Skin epidermis (tissue), 12 donors: ENCODE measurements around the gene RDX.

Experiments
- H3K27ac ChIP-seq, 21 experiments: fragments of 200-600 bp; sonication (generic) in 11 of 21; one replicate each; pipeline ENCODE4 v1.5.0; 2020; ENCODE audit warnings: mild to moderate bottlenecking in 3 of 21, inconsistent platforms in 2 of 21, moderate library complexity in 2 of 21
- H3K4me3 ChIP-seq, 7 experiments: fragments of 200-600 bp; sonication (generic) in 2 of 7; one replicate each; pipeline ENCODE4 v1.5.0; 2020; ENCODE audit warnings: inconsistent platforms in 2 of 7, mild to moderate bottlenecking in 2 of 7, moderate library complexity in 1 of 7

The RDX gene

DNA sequence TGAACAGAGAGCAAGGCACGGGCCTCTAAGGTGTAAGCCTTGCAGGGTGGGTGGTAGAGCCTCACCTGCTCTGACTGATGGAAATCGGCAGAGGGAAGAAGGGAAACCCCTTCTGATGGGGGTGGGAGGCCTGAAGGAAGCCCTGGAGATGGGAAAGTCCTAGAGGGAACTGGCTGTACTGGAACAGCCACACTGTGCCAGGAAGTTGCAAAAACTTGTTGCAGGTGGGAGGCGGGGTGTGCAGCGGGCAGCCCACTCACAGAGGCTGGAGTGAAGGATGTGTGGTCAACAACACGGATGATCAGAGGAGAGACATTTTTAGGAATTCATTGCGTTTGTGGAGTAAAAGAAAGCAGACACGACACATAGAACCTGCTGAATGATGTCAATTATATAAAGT lies 112.0 kb downstream of the RDX start:
- H3K4me3 ChIP-seq = no peak overlapping the region
- H3K27ac ChIP-seq = no peak overlapping the region

DNA sequence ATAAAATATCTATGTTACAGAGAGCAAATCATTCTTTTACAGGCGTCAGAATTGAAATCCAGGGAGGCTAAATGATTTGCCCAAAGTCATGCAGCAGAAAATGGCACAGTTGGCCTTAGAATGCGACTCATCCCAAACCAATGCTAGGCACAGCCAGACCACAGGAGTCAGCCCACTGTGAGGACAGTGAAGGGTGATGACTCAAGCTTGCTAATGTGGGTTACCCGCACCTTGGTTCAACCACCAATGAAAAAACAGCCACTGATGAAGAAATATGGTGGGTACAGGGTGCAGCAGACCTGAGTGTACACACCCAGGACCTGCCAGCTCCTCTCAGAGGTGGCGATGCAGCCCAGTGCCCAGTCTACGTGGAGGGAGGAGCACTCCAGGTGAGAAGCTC lies 113.5 kb downstream of the RDX start:
- no peak overlapping the region for H3K27ac ChIP-seq
- H3K4me3 ChIP-seq = no peak overlapping the region

DNA sequence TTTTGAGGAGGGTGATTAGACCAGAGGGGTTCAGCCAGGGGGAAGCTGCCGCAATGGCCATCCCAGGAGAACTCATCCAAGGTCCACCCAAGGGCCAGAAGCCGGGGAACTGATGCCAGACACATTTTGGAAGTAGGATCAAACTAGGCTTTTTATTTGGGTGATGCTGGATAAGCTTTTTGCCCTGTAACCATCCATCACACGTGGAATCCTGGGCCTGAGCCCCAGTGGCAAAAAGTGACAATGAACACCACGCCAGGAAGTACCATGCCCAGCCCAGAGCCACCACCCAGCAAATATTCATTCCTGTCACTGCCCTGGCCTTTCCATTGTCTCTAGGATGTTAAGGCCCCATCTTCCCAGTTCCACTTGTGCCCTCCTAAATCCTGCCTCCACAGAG lies 117.3 kb downstream of the RDX start:
- Histone ChIP-seq H3K27ac (no peak overlapping the region), H3K4me3 (no peak overlapping the region)

DNA sequence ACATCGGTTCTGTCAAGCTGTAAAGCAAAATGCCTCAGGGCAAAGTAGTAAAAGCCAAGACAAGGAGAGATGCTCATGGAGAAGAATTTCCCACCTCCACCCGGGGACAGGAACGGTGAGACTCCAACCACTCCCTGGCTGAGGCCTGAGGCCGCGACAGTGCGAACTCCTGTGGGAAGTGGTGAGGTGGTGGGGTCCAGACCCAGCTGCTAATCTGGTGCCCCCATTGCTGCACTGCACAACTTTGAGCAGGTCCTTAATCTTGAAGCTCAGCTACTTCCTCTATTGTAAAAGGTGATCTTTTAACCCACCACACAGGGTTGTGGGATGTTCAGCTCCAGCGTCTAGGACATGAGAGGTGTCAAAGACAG lies 119.3 kb downstream of the RDX start:
- Histone ChIP-seq H3K4me3 (no peak overlapping the region), H3K27ac (no peak overlapping the region)

DNA sequence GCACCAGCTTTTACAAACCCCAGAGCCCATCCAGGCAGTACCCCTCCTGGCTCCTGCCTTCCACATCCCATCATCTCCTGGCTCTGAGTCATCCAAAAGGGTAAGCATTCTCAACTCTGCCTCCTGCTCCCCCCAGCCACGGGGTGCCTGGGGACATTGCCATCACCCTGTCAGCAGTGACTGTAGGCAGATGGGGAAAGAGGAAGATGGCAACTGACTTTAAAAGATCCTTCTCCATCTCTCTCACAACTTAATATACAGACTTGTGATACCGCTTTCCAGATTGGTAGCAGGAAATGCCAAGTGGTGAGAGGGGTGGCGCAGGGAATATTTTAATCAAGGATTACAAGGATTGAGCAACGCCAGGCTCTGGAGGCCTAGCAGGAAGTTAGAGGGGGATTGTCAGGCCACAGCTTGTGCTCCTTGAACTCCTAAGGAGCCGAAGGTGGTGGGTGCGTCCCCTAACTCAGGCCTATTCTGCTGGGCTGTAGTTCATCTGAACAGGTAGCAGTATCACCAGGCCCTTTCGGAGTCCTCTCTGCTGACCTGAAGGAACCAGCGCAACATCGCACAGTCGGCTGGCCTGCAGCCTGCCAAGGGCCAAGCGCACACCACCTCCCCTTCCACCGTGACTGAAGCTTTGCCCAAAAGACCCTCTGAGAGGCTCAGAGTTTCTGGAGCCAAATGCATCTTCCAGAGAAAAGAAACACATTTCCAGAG lies 119.9 kb downstream of the RDX start:
- Histone ChIP-seq H3K4me3 (no peak overlapping the region), H3K27ac (no peak overlapping the region)

DNA sequence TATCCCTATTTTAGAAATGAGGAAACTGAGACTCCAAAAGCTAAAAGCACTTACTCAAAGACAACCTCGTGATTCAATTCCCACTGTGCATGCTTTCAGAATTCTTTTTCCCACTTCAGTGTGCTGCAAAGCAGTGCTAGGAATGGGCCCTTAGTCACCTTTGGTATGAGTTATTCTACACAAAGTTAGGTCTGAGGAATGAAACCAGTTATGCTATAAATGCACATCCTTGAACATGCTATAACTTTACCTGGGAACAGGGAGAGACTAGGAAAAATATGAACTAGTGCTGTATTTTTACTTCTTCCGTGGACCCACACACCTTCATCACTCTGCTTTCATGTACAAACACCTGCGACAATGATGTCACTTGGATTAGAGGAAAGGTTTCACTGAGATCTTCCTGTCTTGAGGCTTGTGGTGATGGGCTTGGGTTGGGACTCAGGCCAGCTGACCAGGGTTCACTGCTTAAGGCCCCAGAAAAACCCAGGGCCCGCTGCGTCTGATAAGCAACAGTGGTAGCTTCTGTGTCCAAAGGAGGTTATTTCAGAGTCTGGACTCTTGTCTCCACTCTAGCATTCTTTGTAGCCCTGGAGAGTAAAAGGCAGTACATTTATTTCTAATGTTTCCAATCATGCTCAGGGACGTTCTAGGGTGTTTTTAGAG lies 121.6 kb downstream of the RDX start:
- no peak overlapping the region for H3K4me3 ChIP-seq
- H3K27ac ChIP-seq = no peak overlapping the region

DNA sequence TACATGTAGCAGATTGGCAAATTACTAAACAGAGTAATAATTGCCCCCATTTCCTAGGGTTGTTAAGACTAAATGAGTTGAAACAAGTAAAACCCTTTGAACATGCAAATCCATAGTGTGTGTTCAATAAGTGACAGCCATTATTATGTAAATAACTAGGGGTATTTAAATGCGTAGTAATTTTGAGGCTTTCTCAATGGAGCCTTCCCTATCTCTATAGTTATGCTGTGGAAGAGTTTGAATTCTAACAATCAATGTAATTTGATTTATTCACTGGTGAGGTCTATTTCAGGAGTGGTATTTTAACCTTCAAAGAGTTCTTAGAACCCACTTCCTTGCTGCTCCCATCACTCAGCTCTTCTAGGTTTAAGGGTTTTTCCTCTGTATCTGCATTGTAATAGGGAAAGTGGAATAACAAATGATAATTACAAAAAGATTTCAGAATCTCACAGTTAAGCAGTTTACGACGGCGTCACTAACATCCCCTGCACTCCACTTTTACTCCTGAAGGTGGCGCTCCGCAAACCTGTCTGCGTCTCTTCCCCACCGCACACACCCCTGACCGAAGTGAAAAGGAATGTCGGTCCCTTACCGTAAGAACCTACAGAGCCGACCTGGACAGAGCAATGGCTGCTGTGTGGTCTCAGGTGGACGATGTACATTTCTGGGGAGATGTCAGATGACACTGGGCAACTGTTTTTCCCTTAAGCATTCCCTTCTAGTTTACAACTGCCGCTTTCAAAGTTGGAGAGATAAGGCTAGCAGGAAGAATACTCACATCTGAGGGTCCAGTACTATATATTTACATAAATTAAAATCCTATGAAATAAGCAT lies 122.4 kb downstream of the RDX start:
- H3K27ac ChIP-seq = no peak overlapping the region
- H3K4me3 ChIP-seq = no peak overlapping the region

DNA sequence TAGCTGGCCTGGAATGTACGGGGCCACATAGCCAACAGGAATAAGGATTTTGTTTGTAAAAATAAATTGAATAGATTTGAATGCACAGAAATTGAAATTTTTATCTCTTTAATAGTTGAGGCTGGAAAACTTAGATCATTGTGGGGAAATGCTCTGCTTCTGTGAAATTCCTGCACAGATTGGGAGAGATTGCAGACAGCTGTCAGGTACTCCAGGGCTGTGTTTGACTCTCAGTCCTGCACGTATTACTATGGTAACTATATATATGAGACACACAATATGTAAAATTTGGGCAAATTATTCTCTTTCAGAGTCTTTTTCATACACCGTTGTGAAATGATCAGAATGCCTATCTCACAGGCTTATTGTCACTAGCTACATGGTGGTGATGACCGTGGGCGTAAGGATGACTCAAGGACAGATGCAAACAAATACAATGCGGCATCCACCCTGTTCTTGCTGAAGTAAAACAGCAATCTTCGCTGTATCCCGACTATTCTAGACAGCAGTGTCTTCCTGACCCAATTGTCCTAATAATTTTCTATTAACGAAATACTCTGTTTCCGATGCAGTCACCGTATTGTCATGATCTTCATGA lies 123.8 kb downstream of the RDX start:
- no peak overlapping the region for H3K4me3 ChIP-seq
- no peak overlapping the region for H3K27ac ChIP-seq

DNA sequence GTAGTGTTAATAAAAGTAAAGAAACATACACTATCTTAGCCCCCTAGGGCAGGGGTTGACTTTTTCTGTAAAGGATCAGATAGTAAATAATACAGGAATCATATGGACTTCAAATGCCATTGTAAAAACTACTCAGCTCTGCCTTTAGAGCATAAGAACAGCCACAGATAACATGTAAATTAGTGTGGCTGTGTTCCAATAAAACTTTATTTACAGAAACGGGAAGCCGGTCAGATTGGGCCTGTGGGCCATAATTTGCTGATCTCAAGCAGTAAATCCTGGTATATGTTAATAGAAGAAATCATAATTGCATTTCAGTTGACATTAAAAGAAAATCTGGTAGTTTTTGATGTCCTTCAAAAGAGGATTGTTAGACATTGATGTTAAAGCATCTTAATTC lies 126.7 kb downstream of the RDX start:
- H3K4me3 ChIP-seq = no peak overlapping the region
- H3K27ac ChIP-seq = no peak overlapping the region

DNA sequence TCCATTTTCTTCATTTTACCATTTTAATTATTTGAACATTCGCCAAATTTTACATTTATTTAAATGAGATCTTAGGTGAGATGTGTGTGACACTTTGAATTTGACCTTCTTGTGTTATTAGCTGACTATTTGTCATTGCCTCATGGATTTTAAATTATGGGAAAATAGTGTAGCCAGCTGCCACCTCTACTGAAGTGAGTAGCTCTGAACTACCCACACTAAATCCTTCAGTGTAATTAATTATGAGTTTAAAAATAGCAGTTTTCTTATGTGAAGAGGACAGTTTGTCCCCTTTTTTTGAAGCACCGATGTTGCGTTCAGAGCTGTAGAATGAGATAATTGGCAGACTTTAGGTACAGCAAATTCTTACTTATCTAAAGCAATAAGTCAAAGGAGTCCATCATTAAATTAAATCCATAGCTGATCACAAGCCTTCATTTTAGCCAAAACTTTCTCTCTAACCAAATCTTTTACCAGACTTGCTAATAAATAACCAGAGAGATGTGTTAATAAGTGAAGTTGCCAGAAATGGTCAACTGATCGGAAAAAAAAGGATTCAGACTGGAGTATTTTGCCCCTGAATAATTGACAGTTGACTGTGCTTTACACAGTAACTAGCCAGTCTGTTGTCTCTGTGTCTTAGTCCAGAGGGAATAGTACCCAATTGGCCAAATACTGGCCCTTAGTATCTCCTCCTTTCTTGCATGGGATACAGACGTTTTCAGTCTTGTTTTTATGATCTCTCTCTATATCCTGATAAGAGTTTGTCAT lies 128.2 kb downstream of the RDX start:
- Histone ChIP-seq H3K4me3 (no peak overlapping the region), H3K27ac (no peak overlapping the region)

DNA sequence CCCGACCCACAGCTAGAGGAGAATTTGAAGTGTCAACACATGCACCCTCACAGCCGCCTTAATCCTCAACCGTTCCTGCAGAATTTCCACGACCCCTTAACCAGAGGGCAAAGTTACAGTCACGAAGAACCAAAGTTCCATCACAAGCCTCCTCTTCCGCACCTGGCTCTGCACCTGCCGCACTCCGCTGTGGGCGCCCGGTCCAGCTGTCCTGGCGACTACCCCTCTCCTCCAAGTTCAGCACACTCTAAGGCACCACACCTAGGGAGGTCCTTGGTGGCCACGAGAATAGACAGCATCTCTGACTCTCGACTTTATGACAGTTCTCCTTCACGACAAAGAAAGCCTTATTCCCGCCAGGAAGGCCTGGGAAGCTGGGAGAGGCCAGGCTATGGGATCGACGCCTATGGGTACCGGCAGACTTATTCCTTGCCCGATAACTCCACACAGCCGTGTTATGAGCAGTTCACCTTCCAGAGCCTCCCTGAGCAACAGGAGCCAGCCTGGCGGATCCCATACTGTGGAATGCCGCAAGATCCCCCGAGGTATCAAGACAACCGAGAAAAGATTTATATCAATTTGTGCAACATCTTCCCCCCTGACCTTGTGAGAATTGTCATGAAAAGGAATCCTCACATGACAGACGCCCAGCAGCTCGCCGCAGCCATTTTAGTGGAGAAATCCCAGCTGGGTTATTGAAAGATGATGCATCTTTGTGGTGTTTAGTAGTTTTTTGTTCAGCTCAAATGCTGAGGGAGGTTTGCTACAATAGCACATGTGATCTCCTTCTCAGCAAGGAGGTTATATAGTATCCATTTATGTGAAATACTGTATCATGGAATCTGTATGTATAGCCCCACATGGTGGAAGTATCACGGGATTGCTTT lies 131.1 kb downstream of the RDX start:
- no peak overlapping the region for H3K27ac ChIP-seq
- H3K4me3 ChIP-seq = no peak overlapping the region

DNA sequence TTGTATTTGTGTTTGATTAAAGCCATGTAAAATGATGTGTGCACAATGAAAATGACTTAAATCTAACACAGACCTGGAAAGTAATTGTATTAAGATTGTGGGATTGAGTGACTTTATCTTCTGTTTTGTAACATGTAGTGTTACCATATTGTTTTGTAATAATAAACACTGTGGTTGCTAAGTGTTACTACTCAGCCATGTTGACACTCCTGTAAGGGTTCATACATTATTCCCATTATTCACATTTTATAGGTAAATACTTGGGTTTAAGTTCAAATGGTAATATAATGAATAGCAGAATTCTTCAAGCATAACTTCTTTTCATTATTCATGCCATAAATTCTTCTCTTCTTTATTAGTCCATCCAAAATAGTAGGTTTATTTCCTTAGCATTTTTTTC lies 134.2 kb downstream of the RDX start:
- H3K27ac ChIP-seq = no peak overlapping the region
- no peak overlapping the region for H3K4me3 ChIP-seq

DNA sequence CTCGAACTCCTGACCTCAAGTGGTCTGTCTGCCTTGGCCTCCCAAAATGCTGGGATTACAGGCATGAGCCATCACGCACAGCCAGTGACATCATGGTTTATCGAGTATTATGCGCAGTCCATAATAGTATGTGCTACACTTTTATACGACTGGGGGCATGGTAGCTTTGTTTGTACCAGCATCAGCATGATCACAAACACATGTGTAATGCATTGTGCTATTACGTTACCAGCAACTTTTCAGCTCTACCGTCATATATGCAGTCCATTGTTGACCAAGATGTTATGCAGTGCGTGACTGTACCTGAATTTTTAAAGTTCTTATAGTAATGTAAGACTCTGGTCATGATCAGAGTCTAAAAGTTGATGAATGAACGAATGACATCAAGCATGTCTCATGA lies 135.4 kb downstream of the RDX start:
- no peak overlapping the region for H3K27ac ChIP-seq
- H3K4me3 ChIP-seq = no peak overlapping the region

DNA sequence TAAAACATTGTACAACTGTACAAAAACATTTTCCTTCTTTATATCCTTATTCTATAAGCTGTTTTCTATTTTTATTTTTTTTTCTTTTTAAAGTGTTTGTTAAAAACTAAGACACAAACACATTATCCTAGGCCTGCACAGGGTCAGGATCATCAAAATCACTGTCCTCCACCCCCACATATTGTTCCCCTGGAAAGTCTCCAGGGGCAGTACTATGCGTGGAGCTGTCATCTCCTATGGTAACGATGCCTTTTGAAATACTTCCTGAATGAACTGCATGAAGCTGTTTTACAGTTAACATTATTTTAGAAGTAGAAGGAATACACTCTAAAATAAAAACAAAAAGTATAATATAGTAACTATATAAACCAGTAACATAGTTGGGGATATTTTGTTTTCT lies 136.0 kb downstream of the RDX start:
- no peak overlapping the region for H3K27ac ChIP-seq

DNA sequence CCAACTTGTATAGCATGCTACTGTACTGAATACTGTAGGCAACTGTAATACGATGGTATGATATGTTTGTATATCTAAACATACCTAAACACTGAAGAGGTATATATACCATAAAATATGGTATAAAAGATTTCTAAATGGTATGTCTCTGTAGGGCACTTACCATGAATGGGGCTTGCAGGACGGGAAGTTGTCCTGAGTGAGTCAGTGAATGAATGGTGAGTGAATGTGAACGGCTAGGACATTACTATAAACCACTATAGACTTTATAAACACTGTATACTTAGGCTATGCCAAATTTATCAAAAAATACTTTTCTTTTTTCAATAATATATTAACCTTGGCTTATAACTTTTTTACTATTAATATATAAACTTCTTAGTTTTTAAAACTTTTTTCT lies 136.4 kb downstream of the RDX start:
- no peak overlapping the region for H3K4me3 ChIP-seq
- H3K27ac ChIP-seq = no peak overlapping the region

More for the DNA sequence above, 136.0 kb downstream of the RDX start:
- no peak overlapping the region for H3K4me3 ChIP-seq

DNA sequence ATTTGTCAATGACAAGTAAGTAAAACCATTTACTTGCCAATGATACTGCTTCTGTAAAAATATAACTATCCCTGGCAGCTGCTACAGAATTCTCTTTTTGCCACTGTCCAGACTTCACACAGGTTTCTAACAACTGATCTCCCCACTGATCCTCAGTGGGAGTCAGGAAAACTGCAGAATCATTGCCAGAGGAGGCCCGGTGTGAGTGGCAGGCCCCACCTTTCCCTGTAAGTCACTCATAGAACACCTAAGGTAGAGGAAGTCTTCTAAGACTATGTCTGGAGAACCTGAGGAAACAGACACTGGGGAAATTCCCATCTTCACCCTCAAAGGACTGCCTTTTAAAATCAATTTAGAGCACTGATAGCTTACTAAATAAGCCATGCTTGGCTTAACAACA lies 136.9 kb downstream of the RDX start:
- Histone ChIP-seq H3K4me3 (no peak overlapping the region), H3K27ac (no peak overlapping the region)

DNA sequence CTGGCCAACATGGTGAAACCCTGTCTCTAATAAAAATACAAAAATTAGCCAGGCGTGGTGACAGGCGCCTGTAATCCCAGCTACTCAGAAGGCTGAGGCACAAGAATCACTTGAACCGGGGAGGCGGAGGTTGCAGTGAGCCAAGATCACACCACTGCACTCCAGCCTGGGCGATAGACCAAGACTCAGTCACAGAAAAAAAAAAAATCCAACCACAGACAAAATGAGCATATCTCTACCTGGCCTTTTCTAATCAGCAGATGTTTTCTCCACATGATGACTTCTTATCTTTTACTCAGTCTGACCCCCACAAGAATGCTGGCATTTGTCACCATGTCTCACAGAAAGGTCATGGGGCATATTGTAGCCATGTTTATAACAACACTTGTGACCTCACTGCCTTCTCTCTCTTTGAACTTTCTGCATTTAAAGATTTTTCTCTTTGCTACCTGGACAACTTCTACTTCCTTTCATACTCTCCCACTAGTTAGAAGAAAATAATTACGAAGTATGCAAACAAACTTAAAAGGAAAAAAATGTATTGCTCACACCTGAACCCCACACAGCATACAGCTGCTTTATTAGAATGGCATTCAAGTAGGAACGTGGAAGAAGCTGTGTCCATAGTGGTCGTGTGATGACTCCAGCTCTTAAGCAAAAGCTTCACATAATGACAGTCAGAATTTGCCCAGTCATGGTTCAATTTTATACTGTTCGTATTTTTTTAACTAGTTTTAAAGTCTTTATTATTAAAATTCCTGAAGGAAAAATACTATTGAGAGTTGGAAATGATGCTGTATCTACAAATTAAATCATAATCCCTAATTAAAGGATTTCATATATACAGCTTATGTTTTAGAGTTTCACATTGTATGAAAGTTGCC lies 137.9 kb downstream of the RDX start:
- Histone ChIP-seq H3K27ac (no peak overlapping the region), H3K4me3 (no peak overlapping the region)

DNA sequence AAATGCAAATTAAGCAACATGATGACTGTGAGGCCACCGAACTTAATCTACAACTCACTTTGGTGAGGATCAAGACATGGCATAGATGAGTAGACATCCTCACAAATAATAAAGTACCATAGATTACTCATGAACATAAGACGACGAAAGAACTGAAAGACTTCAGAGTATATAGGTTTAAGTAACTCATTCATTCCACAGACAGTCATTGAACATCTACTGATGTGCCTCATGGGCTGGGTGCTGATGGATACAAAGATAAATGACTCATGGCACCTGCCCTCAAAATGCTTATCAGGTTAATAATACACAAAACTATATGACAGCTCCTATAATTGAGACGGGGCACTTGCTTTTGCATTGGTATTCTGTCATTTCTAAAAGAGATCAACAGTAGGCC lies 139.9 kb downstream of the RDX start:
- Histone ChIP-seq H3K27ac (no peak overlapping the region), H3K4me3 (no peak overlapping the region)
